CD4-positive, alpha-beta T cell treated with Interleukin-10 for 1 hour (primary cell): ENCODE results near the gene TBCD.
"Not testable (repeated sequence)": the region's sequence is repeated elsewhere in the genome, so short reads cannot be mapped to it uniquely, and the experiment has no call there.

Experiments
- DNase-seq: peaks from one replicate; pipeline ENCODE4 v3.0.0-alpha.2; 2020

TBCD gene

GRCh38 chr17:82960419-82961271, 208.8 kb downstream of the TBCD start:
- DNase-seq, result no peak

- no peak for DNase-seq
These were observed 209.7 kb downstream of the TBCD start for GRCh38 chr17:82961366-82962162.

- DNase-seq, result no peak
These were observed 210.4 kb downstream of the TBCD start for GRCh38 chr17:82962163-82962720.

GRCh38 chr17:82963104-82963950, 211.5 kb downstream of the TBCD start:
- DNase-seq, result peak; percentile 34

- DNase-seq, result not testable (repeated sequence)
These were observed 212.6 kb downstream of the TBCD start for GRCh38 chr17:82964451-82964850.

- DNase-seq, result no peak
These were observed 213.0 kb downstream of the TBCD start for GRCh38 chr17:82964851-82965341.

- DNase-seq, result no peak
These were observed 213.5 kb downstream of the TBCD start for GRCh38 chr17:82965371-82965770.

GRCh38 chr17:82966415-82966814, 214.6 kb downstream of the TBCD start:
- DNase-seq, result no peak

- DNase-seq, result no peak
These were observed 215.6 kb downstream of the TBCD start for GRCh38 chr17:82967268-82968032.

- not testable (repeated sequence) for DNase-seq
These were observed 216.4 kb downstream of the TBCD start for GRCh38 chr17:82968033-82968841.

GRCh38 chr17:82970067-82970466, 218.2 kb downstream of the TBCD start:
- no peak for DNase-seq

- DNase-seq, result no peak
These were observed 219.1 kb downstream of the TBCD start for GRCh38 chr17:82970818-82971590.

- no peak for DNase-seq
These were observed 221.0 kb downstream of the TBCD start for GRCh38 chr17:82972836-82973372.

GRCh38 chr17:82973456-82974135, 221.7 kb downstream of the TBCD start:
- no peak for DNase-seq

GRCh38 chr17:82974136-82974952, 222.5 kb downstream of the TBCD start:
- DNase-seq, result no peak

GRCh38 chr17:82976982-82977488, 225.2 kb downstream of the TBCD start:
- no peak for DNase-seq

- no peak for DNase-seq
These were observed 225.7 kb downstream of the TBCD start for GRCh38 chr17:82977606-82978005.

- DNase-seq, result peak; percentile 34
These were observed 227.0 kb downstream of the TBCD start for GRCh38 chr17:82978765-82979349.
